KMS-11 (cell line): ENCODE data around the gene SERPINB1.

Source experiments
- H2AFZ ChIP-seq: fragments of 200-600 bp; sonication (generic); 2 replicates; pipeline ENCODE4 v1.6.1; 2016; ENCODE audit warnings: antibody characterized with exemption, mixed run types, low read depth
- H3K27ac ChIP-seq: fragments of 200-600 bp; sonication (generic); 2 replicates; pipeline ENCODE4 v1.6.1; 2016; ENCODE audit warnings: mild to moderate bottlenecking, mixed run types
- H3K27me3 ChIP-seq: fragments of 200-600 bp; sonication (generic); 2 replicates; pipeline ENCODE4 v1.6.1; 2017; ENCODE audit warnings: mild to moderate bottlenecking, low read depth, mixed run types, moderate library complexity; ENCODE audit not compliant: insufficient read depth
- H3K36me3 ChIP-seq: fragments of 200-600 bp; sonication (generic); 2 replicates; pipeline ENCODE4 v1.6.1; 2017; ENCODE audit warnings: mild to moderate bottlenecking, mixed run types; ENCODE audit not compliant: insufficient read depth
- H3K4me1 ChIP-seq: fragments of 200-600 bp; sonication (generic); 2 replicates; pipeline ENCODE4 v1.6.1; 2016; ENCODE audit warnings: mild to moderate bottlenecking, low read depth, mixed run types; ENCODE audit not compliant: poor library complexity, severe bottlenecking
- H3K4me2 ChIP-seq: fragments of 200-600 bp; sonication (generic); 2 replicates; pipeline ENCODE4 v1.7.0; 2016; ENCODE audit warnings: mild to moderate bottlenecking, mixed run types
- H3K4me3 ChIP-seq: fragments of 200-600 bp; sonication (generic); IDR thresholded peaks from 2 replicates; pipeline ENCODE4 v1.6.1; 2017; ENCODE audit warnings: low read depth, low read length, mixed read lengths; ENCODE audit not compliant: insufficient read depth
- H3K79me2 ChIP-seq: fragments of 200-600 bp; sonication (generic); 2 replicates; pipeline ENCODE4 v1.6.1; 2016; ENCODE audit warnings: low read depth, mixed run types; ENCODE audit not compliant: insufficient read depth
- H3K9ac ChIP-seq: fragments of 200-600 bp; sonication (generic); 2 replicates; pipeline ENCODE4 v1.6.1; 2016; ENCODE audit warnings: mild to moderate bottlenecking, mixed run types
- H4K20me1 ChIP-seq: fragments of 200-600 bp; sonication (generic); 2 replicates; pipeline ENCODE4 v1.6.1; 2016; ENCODE audit warnings: mild to moderate bottlenecking, mixed run types; ENCODE audit not compliant: insufficient read depth
- CTCF ChIP-seq: fragments of 200-600 bp; sonication (generic); conservative IDR thresholded peaks from 2 replicates; pipeline ENCODE4 v1.6.1; 2017; ENCODE audit warnings: low read depth, mild to moderate bottlenecking, antibody characterized with exemption, low read length, moderate library complexity, mixed read lengths

SERPINB1 gene

GRCh38 chr6:2876210-2877056 lies 34.8 kb upstream of the SERPINB1 start:
- Histone ChIP-seq H3K9ac (no peak overlapping the region), H3K27ac (no peak overlapping the region), H3K4me3 (no peak overlapping the region), H3K36me3 (no peaks in the 10 kb centered on the region), H2AFZ (no peak overlapping the region), H4K20me1 (no peaks in the 10 kb centered on the region), H3K4me2 (no peak overlapping the region), H3K27me3 (no peaks in the 10 kb centered on the region), H3K4me1 (peaks cover 8% of the 10 kb centered on the region), H3K79me2 (no peaks in the 10 kb centered on the region)
- TF ChIP-seq CTCF, result no peak

GRCh38 chr6:2875359-2876191 lies 33.9 kb upstream of the SERPINB1 start:
- no peak for TF ChIP-seq CTCF
- peak overlapping the region; percentile 53 for H3K9ac ChIP-seq
- peaks cover 8% of the 10 kb centered on the region for H3K4me1 ChIP-seq
- H3K27ac ChIP-seq, result no peak overlapping the region
- no peaks in the 10 kb centered on the region for H3K79me2 ChIP-seq
- H3K4me2 ChIP-seq, result peak overlapping the region; percentile 57
- no peaks in the 10 kb centered on the region for H3K27me3 ChIP-seq
- H3K4me3 ChIP-seq, result no peak overlapping the region
- no peaks in the 10 kb centered on the region for H3K36me3 ChIP-seq
- no peaks in the 10 kb centered on the region for H4K20me1 ChIP-seq
- peak overlapping the region; percentile 73; the same call in 1 of the 2 replicates for H2AFZ ChIP-seq

DNA sequence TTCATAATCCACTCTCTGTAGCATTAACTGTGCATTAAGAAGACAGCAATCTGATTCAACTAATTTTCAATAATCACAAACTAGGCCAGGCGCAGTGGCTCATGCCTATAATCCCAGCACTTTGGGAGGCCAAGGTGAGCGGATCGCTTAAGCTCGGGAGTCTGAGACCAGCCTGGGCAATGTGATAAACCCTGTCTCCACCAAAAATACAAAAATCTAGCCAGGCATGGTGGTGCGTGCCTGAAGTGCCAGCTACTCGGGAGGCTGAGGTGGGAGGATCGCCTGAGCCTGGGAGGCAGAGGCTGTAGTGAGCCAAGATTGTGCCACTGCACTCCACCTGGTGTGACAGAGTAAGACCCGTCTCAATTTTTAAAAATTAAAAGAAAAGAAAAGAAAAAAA lies 32.0 kb upstream of the SERPINB1 start:
- Histone ChIP-seq H3K4me1 (peaks cover 8% of the 10 kb centered on the region), H3K36me3 (no peaks in the 10 kb centered on the region), H3K4me3 (no peak overlapping the region), H3K27ac (no peak overlapping the region), H3K79me2 (no peaks in the 10 kb centered on the region), H3K9ac (no peak overlapping the region), H4K20me1 (no peaks in the 10 kb centered on the region), H2AFZ (no peak overlapping the region), H3K27me3 (no peaks in the 10 kb centered on the region), H3K4me2 (no peak overlapping the region)
- no peak for TF ChIP-seq CTCF

GRCh38 chr6:2872423-2873358 lies 31.0 kb upstream of the SERPINB1 start:
- Histone ChIP-seq H2AFZ (no peak overlapping the region), H3K27ac (no peak overlapping the region), H3K27me3 (no peaks in the 10 kb centered on the region), H3K4me2 (no peak overlapping the region), H3K4me3 (no peak overlapping the region), H3K79me2 (no peaks in the 10 kb centered on the region), H3K9ac (no peak overlapping the region), H3K4me1 (peaks cover 8% of the 10 kb centered on the region), H4K20me1 (no peaks in the 10 kb centered on the region), H3K36me3 (no peaks in the 10 kb centered on the region)
- no peak for TF ChIP-seq CTCF
